NCI-H2081 (cell line): ENCODE results near the gene TM4SF20.
"Not testable (repeated sequence)": the region's sequence is repeated elsewhere in the genome, so short reads cannot be mapped to it uniquely, and the experiment has no call there.

Source experiments
- DNase-seq, 2 experiments: peaks; one replicate each; lab custom pipeline; 2025; lab: John Stamatoyannopoulos, UW

The TM4SF20 gene

GRCh38 chr2:227367427-227367795, 11.7 kb downstream of the TM4SF20 start:
- DNase-seq: no peak

- DNase-seq: no peak
Observed at GRCh38 chr2:227366769-227367426, 12.2 kb downstream of the TM4SF20 start.

- no peak for DNase-seq
Observed at GRCh38 chr2:227365833-227366232, 13.3 kb downstream of the TM4SF20 start.

- DNase-seq: not testable (repeated sequence)
Observed at GRCh38 chr2:227364585-227365263, 14.4 kb downstream of the TM4SF20 start.

- no peak for DNase-seq
Observed at GRCh38 chr2:227363756-227364155, 15.3 kb downstream of the TM4SF20 start.

- DNase-seq: no peak
Observed at GRCh38 chr2:227360351-227360750, 18.8 kb downstream of the TM4SF20 start.

GRCh38 chr2:227351639-227352038, 27.5 kb downstream of the TM4SF20 start:
- no peak for DNase-seq

- DNase-seq: peak in 1 of 2 experiments; percentile 18
Observed at GRCh38 chr2:227349989-227350612, 29.0 kb downstream of the TM4SF20 start.

- no peak for DNase-seq
Observed at GRCh38 chr2:227348324-227348723, 30.8 kb downstream of the TM4SF20 start.

GRCh38 chr2:227347117-227347516, 32.0 kb downstream of the TM4SF20 start:
- DNase-seq: no peak

GRCh38 chr2:227344231-227344630, 34.9 kb downstream of the TM4SF20 start:
- no peak for DNase-seq

- no peak for DNase-seq
Observed at GRCh38 chr2:227341553-227341952, 37.6 kb downstream of the TM4SF20 start.

GRCh38 chr2:227340106-227340505, 39.0 kb downstream of the TM4SF20 start:
- no peak for DNase-seq

GRCh38 chr2:227339098-227339599, 40.0 kb downstream of the TM4SF20 start:
- no peak for DNase-seq

- no peak for DNase-seq
Observed at GRCh38 chr2:227337442-227337841, 41.7 kb downstream of the TM4SF20 start.

- DNase-seq: no peak
Observed at GRCh38 chr2:227335713-227336112, 43.4 kb downstream of the TM4SF20 start.

- DNase-seq: no peak
Observed at GRCh38 chr2:227326783-227327182, 52.3 kb downstream of the TM4SF20 start.

- DNase-seq: peak in 1 of 2 experiments; percentile 2
Observed at GRCh38 chr2:227325839-227326195, 53.3 kb downstream of the TM4SF20 start.

- peak; percentile 90 to 93 for DNase-seq
Observed at GRCh38 chr2:227324995-227325838, 53.9 kb downstream of the TM4SF20 start, which contains the start of gene MFF. Gene MFF (plus strand): TSS chr2:227325251. CDS start chr2:227330666, 5,415 bp downstream.

GRCh38 chr2:227324642-227324994, 54.5 kb downstream of the TM4SF20 start:
- peak in 1 of 2 experiments; percentile 33 for DNase-seq

GRCh38 chr2:227323818-227324217, 55.3 kb downstream of the TM4SF20 start:
- DNase-seq: no peak

GRCh38 chr2:227322530-227323205, 56.4 kb downstream of the TM4SF20 start:
- DNase-seq: no peak
